ENCODE measurements around the gene SLC66A2.

DNA sequence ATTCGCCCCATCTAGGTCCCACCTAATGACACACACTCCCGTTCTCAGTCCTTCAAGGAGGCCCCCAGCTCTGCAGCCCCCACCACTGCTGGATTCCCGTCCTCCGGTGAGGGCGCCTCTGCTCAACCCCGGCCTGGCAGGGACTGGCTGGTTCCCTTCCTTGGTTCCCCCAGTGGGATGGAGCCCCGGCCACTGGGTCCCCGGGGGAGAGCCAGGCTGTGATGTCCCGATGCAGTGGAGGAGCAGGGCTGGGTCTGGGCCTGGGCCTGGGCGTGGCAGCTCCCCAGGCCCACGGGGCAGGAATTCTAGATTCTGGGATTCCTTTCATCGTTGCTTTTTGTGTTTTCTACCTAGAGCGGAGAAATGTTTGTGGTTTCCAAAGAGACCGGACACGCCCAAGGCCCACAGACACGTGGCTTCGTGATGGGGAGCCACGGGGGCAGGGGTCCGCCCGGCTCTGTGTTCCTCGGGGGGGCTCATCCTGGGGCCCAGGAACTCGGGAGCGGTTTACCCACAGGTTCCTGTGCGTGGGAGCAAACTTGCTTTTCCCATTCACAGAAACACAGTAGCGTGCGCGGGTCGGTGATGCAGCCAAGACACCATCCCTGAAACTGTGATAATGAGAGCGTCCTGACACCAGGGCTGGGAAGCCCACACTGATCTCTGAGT lies 67.0 kb downstream of the SLC66A2 start:
- TF ChIP-seq CTCF (IDR thresholded peaks at IDR 0.05) = no peak
- TF ChIP-seq EZH2 (IDR thresholded peaks at IDR 0.05; ENCODE audit: borderline replicate concordance, insufficient read depth, low read depth, low read length, poor library complexity, severe bottlenecking) = no peak

All from B cell (primary cell).